ENCODE measurements around the gene IMPG2.

Gene IMPG2

GRCh38 chr3:101184111-101184510, 136.3 kb downstream of the IMPG2 start:
- H2AK5ac ChIP-seq (ENCODE audit: low read length, severe bottlenecking), result no peak overlapping the region
- no peak overlapping the region for H3K4me2 ChIP-seq (ENCODE audit: low read length, poor library complexity, severe bottlenecking)
- no peak overlapping the region for H3K9ac ChIP-seq (ENCODE audit: low read length)
- H3K4ac ChIP-seq (ENCODE audit: low read depth in 1 of 2, low read length in 2 of 2), result no peak overlapping the region
- no peak overlapping the region for H4K8ac ChIP-seq (ENCODE audit: low read length)
- H3K18ac ChIP-seq (ENCODE audit: low read depth in 1 of 2, low read length in 2 of 2), result no peak overlapping the region
- H3K9me3 ChIP-seq (ENCODE audit: control insufficient read depth, low read length), result peaks cover 6% of the 10 kb centered on the region
- H2AFZ ChIP-seq (ENCODE audit: low read depth, low read length), result no peak overlapping the region
- peaks cover 5% of the 10 kb centered on the region for H3K4me1 ChIP-seq (ENCODE audit: control insufficient read depth, insufficient read depth, low read depth, low read length)
- H3K27me3 ChIP-seq (ENCODE audit: control insufficient read depth in 1 of 2, insufficient read depth in 1 of 2, low read length in 2 of 2), result no peaks in the 10 kb centered on the region
- peak; percentile 40 for DNase-seq
- H2BK12ac ChIP-seq (ENCODE audit: low read length in 2 of 2), result no peak overlapping the region
- H3K4me3 ChIP-seq (ENCODE audit: insufficient read depth in 1 of 2, low read depth in 1 of 2, low read length in 2 of 2), result no peak overlapping the region
- H3K27ac ChIP-seq (ENCODE audit: low read length, poor library complexity, severe bottlenecking), result no peak overlapping the region
- no peak overlapping the region for H4K91ac ChIP-seq (ENCODE audit: low read length)
- H3K36me3 ChIP-seq (ENCODE audit: control insufficient read depth in 1 of 2, insufficient read depth in 2 of 2, low read depth in 1 of 2, low read length in 2 of 2), result no peaks in the 10 kb centered on the region
- H3K79me1 ChIP-seq (replicated peaks; ENCODE audit: low read length, poor library complexity, severe bottlenecking), result no peaks in the 10 kb centered on the region
- H2BK120ac ChIP-seq (ENCODE audit: low read depth, low read length), result no peak overlapping the region
- H2BK5ac ChIP-seq (ENCODE audit: low read depth, low read length, poor library complexity, severe bottlenecking), result no peak overlapping the region
- no peak overlapping the region for H3K14ac ChIP-seq (ENCODE audit: low read length in 2 of 2)
- no peak overlapping the region for H2BK15ac ChIP-seq (ENCODE audit: low read depth, poor library complexity, severe bottlenecking)
- no peak overlapping the region for H3K23ac ChIP-seq (ENCODE audit: low read length in 2 of 2)

- H4K8ac ChIP-seq (ENCODE audit: low read length), result no peak overlapping the region
- H3K27me3 ChIP-seq (ENCODE audit: control insufficient read depth in 1 of 2, insufficient read depth in 1 of 2, low read length in 2 of 2), result no peaks in the 10 kb centered on the region
- no peak overlapping the region for H3K27ac ChIP-seq (ENCODE audit: low read length, poor library complexity, severe bottlenecking)
- no peak overlapping the region for H2BK120ac ChIP-seq (ENCODE audit: low read depth, low read length)
- H3K36me3 ChIP-seq (ENCODE audit: control insufficient read depth in 1 of 2, insufficient read depth in 2 of 2, low read depth in 1 of 2, low read length in 2 of 2), result no peaks in the 10 kb centered on the region
- no peak overlapping the region for H3K4me3 ChIP-seq (ENCODE audit: insufficient read depth in 1 of 2, low read depth in 1 of 2, low read length in 2 of 2)
- H3K9ac ChIP-seq (ENCODE audit: low read length), result no peak overlapping the region
- H3K14ac ChIP-seq (ENCODE audit: low read length in 2 of 2), result no peak overlapping the region
- H3K4me1 ChIP-seq (ENCODE audit: control insufficient read depth, insufficient read depth, low read depth, low read length), result peaks cover 5% of the 10 kb centered on the region
- no peak overlapping the region for H2BK15ac ChIP-seq (ENCODE audit: low read depth, poor library complexity, severe bottlenecking)
- no peak overlapping the region for H3K23ac ChIP-seq (ENCODE audit: low read length in 2 of 2)
- WGBS, result 92% methylated on average over 4 of the region's 5 CpGs
- H2BK5ac ChIP-seq (ENCODE audit: low read depth, low read length, poor library complexity, severe bottlenecking), result no peak overlapping the region
- no peak overlapping the region for H4K91ac ChIP-seq (ENCODE audit: low read length)
- H2AK5ac ChIP-seq (ENCODE audit: low read length, severe bottlenecking), result peak overlapping the region; percentile 82
- no peak overlapping the region for H2BK12ac ChIP-seq (ENCODE audit: low read length in 2 of 2)
- H3K4ac ChIP-seq (ENCODE audit: low read depth in 1 of 2, low read length in 2 of 2), result no peak overlapping the region
- H3K9me3 ChIP-seq (ENCODE audit: control insufficient read depth, low read length), result no peaks in the 10 kb centered on the region
- H3K4me2 ChIP-seq (ENCODE audit: low read length, poor library complexity, severe bottlenecking), result no peak overlapping the region
- no peaks in the 10 kb centered on the region for H3K79me1 ChIP-seq (replicated peaks; ENCODE audit: low read length, poor library complexity, severe bottlenecking)
- no peak overlapping the region for H2AFZ ChIP-seq (ENCODE audit: low read depth, low read length)
- H3K18ac ChIP-seq (ENCODE audit: low read depth in 1 of 2, low read length in 2 of 2), result no peak overlapping the region
- DNase-seq, result no peak
Measured at GRCh38 chr3:101183151-101183550, 137.2 kb downstream of the IMPG2 start.

GRCh38 chr3:101182734-101183133, 137.6 kb downstream of the IMPG2 start:
- Histone ChIP-seq H3K4me2 (ENCODE audit: low read length, poor library complexity, severe bottlenecking) (no peak overlapping the region), H3K4ac (ENCODE audit: low read depth in 1 of 2, low read length in 2 of 2) (no peak overlapping the region), H2BK5ac (ENCODE audit: low read depth, low read length, poor library complexity, severe bottlenecking) (no peak overlapping the region), H2BK120ac (ENCODE audit: low read depth, low read length) (no peak overlapping the region), H3K14ac (ENCODE audit: low read length in 2 of 2) (no peak overlapping the region), H3K9me3 (ENCODE audit: control insufficient read depth, low read length) (no peaks in the 10 kb centered on the region), H3K27ac (ENCODE audit: low read length, poor library complexity, severe bottlenecking) (no peak overlapping the region), H3K18ac (ENCODE audit: low read depth in 1 of 2, low read length in 2 of 2) (no peak overlapping the region), H3K4me3 (ENCODE audit: insufficient read depth in 1 of 2, low read depth in 1 of 2, low read length in 2 of 2) (no peak overlapping the region), H3K27me3 (ENCODE audit: control insufficient read depth in 1 of 2, insufficient read depth in 1 of 2, low read length in 2 of 2) (no peaks in the 10 kb centered on the region), H2AK5ac (ENCODE audit: low read length, severe bottlenecking) (no peak overlapping the region), H3K23ac (ENCODE audit: low read length in 2 of 2) (no peak overlapping the region), H3K79me1 (replicated peaks; ENCODE audit: low read length, poor library complexity, severe bottlenecking) (no peaks in the 10 kb centered on the region), H3K36me3 (ENCODE audit: control insufficient read depth in 1 of 2, insufficient read depth in 2 of 2, low read depth in 1 of 2, low read length in 2 of 2) (no peaks in the 10 kb centered on the region), H4K8ac (ENCODE audit: low read length) (no peak overlapping the region), H2BK12ac (ENCODE audit: low read length in 2 of 2) (no peak overlapping the region), H4K91ac (ENCODE audit: low read length) (no peak overlapping the region), H2AFZ (ENCODE audit: low read depth, low read length) (no peak overlapping the region), H2BK15ac (ENCODE audit: low read depth, poor library complexity, severe bottlenecking) (no peak overlapping the region), H3K9ac (ENCODE audit: low read length) (no peak overlapping the region), H3K4me1 (ENCODE audit: control insufficient read depth, insufficient read depth, low read depth, low read length) (peaks cover 5% of the 10 kb centered on the region)
- no CpG with 5 or more reads among the region's 1 CpG for WGBS
- DNase-seq, result peak; percentile 54

- no peak overlapping the region for H2AFZ ChIP-seq (ENCODE audit: low read depth, low read length)
- no peaks in the 10 kb centered on the region for H3K79me1 ChIP-seq (replicated peaks; ENCODE audit: low read length, poor library complexity, severe bottlenecking)
Measured at GRCh38 chr3:101181801-101182200, 138.6 kb downstream of the IMPG2 start.

More at GRCh38 chr3:101181801-101182200, 138.6 kb downstream of the IMPG2 start:
- H2BK120ac ChIP-seq (ENCODE audit: low read depth, low read length), result no peak overlapping the region
- no peak overlapping the region for H2BK15ac ChIP-seq (ENCODE audit: low read depth, poor library complexity, severe bottlenecking)
- no peak overlapping the region for H2BK5ac ChIP-seq (ENCODE audit: low read depth, low read length, poor library complexity, severe bottlenecking)
- peaks cover 5% of the 10 kb centered on the region for H3K4me1 ChIP-seq (ENCODE audit: control insufficient read depth, insufficient read depth, low read depth, low read length)
- H3K4ac ChIP-seq (ENCODE audit: low read depth in 1 of 2, low read length in 2 of 2), result no peak overlapping the region
- H3K18ac ChIP-seq (ENCODE audit: low read depth in 1 of 2, low read length in 2 of 2), result no peak overlapping the region
- H3K27ac ChIP-seq (ENCODE audit: low read length, poor library complexity, severe bottlenecking), result peak overlapping the region; percentile 39
- no peak overlapping the region for H3K14ac ChIP-seq (ENCODE audit: low read length in 2 of 2)
- no peaks in the 10 kb centered on the region for H3K36me3 ChIP-seq (ENCODE audit: control insufficient read depth in 1 of 2, insufficient read depth in 2 of 2, low read depth in 1 of 2, low read length in 2 of 2)
- no peak overlapping the region for H4K8ac ChIP-seq (ENCODE audit: low read length)
- no peak overlapping the region for H3K4me3 ChIP-seq (ENCODE audit: insufficient read depth in 1 of 2, low read depth in 1 of 2, low read length in 2 of 2)
- no peaks in the 10 kb centered on the region for H3K27me3 ChIP-seq (ENCODE audit: control insufficient read depth in 1 of 2, insufficient read depth in 1 of 2, low read length in 2 of 2)
- H2BK12ac ChIP-seq (ENCODE audit: low read length in 2 of 2), result no peak overlapping the region
- H3K4me2 ChIP-seq (ENCODE audit: low read length, poor library complexity, severe bottlenecking), result no peak overlapping the region
- DNase-seq, result no peak
- H3K9ac ChIP-seq (ENCODE audit: low read length), result no peak overlapping the region
- H2AK5ac ChIP-seq (ENCODE audit: low read length, severe bottlenecking), result peak overlapping the region; percentile 72
- no peak overlapping the region for H4K91ac ChIP-seq (ENCODE audit: low read length)
- H3K23ac ChIP-seq (ENCODE audit: low read length in 2 of 2), result no peak overlapping the region
- H3K9me3 ChIP-seq (ENCODE audit: control insufficient read depth, low read length), result no peaks in the 10 kb centered on the region

Data from mesenchymal stem cell (in vitro differentiated cells and primary cell).